ENCODE measurements around the gene TSHB. TPM values are rescaled to one million over a fixed set of nuclear protein-coding genes. Genes with fewer than 3 reads are reported as not detected.

TSHB gene
- total and polyA plus RNA-seq, 2 donors, result not detected

Other genes with a start within 250 kb of the TSHB start
- gene SIKE1, start 249.1 kb upstream of the TSHB start, total RNA-seq, result 104 TPM
- gene SIKE1, start 249.1 kb upstream of the TSHB start, polyA plus RNA-seq, result 23.5 TPM
- not detected for gene SYCP1, start 175.0 kb upstream of the TSHB start, total RNA-seq
- gene SYCP1, start 175.0 kb upstream of the TSHB start, polyA plus RNA-seq, result not detected
- 55.4 TPM for gene TSPAN2, start 59.7 kb downstream of the TSHB start, total RNA-seq
- 51.1 TPM for gene TSPAN2, start 59.7 kb downstream of the TSHB start, polyA plus RNA-seq